Endothelial cell of umbilical vein (primary cell): Measurements from ENCODE around the gene SPAG4. TPM values are rescaled to one million over a fixed set of nuclear protein-coding genes. Genes with fewer than 3 reads are reported as not detected.

ENCODE experiments used
- BruUV-seq: library from RNA; stranded (reverse); fragments of 400-500 nt; replicated peaks from 2 replicates; lab custom pipeline; 2021; lab: Mats Ljungman, UMichigan
- CTCF ChIA-PET: fragments of 300-600, 350-600 bp; sonication (Branson Sonifier 250); formaldehyde crosslinking; loops from one replicate; lab custom pipeline; 2021; ENCODE audit warnings: antibody characterized with exemption, inconsistent platforms; lab: Charles Lee
- POLR2A ChIA-PET: fragments of 300-600, 350-600 bp; sonication (Branson Sonifier 250); formaldehyde crosslinking; loops from one replicate; lab custom pipeline; 2021; ENCODE audit warnings: antibody characterized with exemption, inconsistent platforms; lab: Charles Lee
- DNase-seq: peaks from one replicate; pipeline ENCODE4 v3.0.0-alpha.2; 2011; ENCODE audit warnings: low read depth, low spot score
- FAIRE-seq: peaks from 2 replicates; lab custom pipeline; 2011; peaks lifted over from hg19 to GRCh38; lab: Jason Lieb, UNC
- H2AFZ ChIP-seq: 2 replicates; pipeline ENCODE4 v1.6.0; 2012; ENCODE audit warnings: low read depth, low read length, control low read depth, inconsistent platforms
- H3K27ac ChIP-seq: 2 replicates; pipeline ENCODE4 v1.5.1; 2011; ENCODE audit warnings: low read depth, mild to moderate bottlenecking, control low read depth, low read length, moderate library complexity; ENCODE audit not compliant: insufficient read depth
- H3K27me3 ChIP-seq, 2 experiments: 2 replicates each; pipeline versions ENCODE4 v1.6.0 to v1.6.1; 2011; ENCODE audit warnings: low read length in 2 of 2, mixed read lengths in 1 of 2; ENCODE audit not compliant: control insufficient read depth in 2 of 2, insufficient read depth in 2 of 2
- H3K36me3 ChIP-seq, 2 experiments: 2 replicates in 1 of 2; 3 replicates in 1 of 2; pipeline ENCODE4 v1.5.1; 2011; ENCODE audit warnings: low read length in 2 of 2, mild to moderate bottlenecking in 1 of 2, moderate library complexity in 1 of 2; ENCODE audit not compliant: control insufficient read depth in 2 of 2, insufficient read depth in 2 of 2; ENCODE audit errors: extremely low read depth in 1 of 2
- H3K4me1 ChIP-seq: 3 replicates; pipeline ENCODE4 v1.5.1; 2011; ENCODE audit warnings: mild to moderate bottlenecking, low read length; ENCODE audit not compliant: control insufficient read depth, insufficient read depth; ENCODE audit errors: extremely low read depth
- H3K4me2 ChIP-seq: 2 replicates; pipeline ENCODE4 v1.6.1; 2011; ENCODE audit warnings: low read length, control low read depth, mixed read lengths; ENCODE audit not compliant: insufficient read depth
- H3K4me3 ChIP-seq, 3 experiments: fragments of 200-600 bp in 1 of 3; sonication (generic), shearing (Covaris generic) in 1 of 3; replicated peaks in 1 of 3; 2 replicates each; pipeline ENCODE4 v1.5.1; 2011 to 2016; ENCODE audit warnings: control low read depth in 3 of 3, low read length in 3 of 3, mild to moderate bottlenecking in 2 of 3, inconsistent platforms in 1 of 3, low read depth in 1 of 3, moderate library complexity in 1 of 3; ENCODE audit not compliant: insufficient read depth in 1 of 3
- H3K79me2 ChIP-seq: 2 replicates; pipeline ENCODE4 v1.6.0; 2012; ENCODE audit warnings: low read length, inconsistent platforms; ENCODE audit not compliant: control insufficient read depth, insufficient read depth
- H3K9ac ChIP-seq: replicated peaks from 2 replicates; pipeline ENCODE3; 2011; ENCODE audit warnings: low read length, control low read depth; ENCODE audit not compliant: insufficient read depth; ENCODE audit errors: extremely low read depth
- H3K9me1 ChIP-seq: replicated peaks from 3 replicates; pipeline ENCODE4 v1.6.0; 2011; ENCODE audit warnings: mild to moderate bottlenecking, low read length; ENCODE audit not compliant: control insufficient read depth, insufficient read depth; ENCODE audit errors: extremely low read depth
- H3K9me3 ChIP-seq: replicated peaks from 2 replicates; pipeline ENCODE4 v1.5.1; 2012; ENCODE audit warnings: low read length, inconsistent platforms; ENCODE audit not compliant: control insufficient read depth, insufficient read depth
- H4K20me1 ChIP-seq: replicated peaks from 2 replicates; pipeline ENCODE3; 2011; ENCODE audit warnings: mild to moderate bottlenecking, low read length; ENCODE audit not compliant: control insufficient read depth, insufficient read depth; ENCODE audit errors: extremely low read depth
- EZH2 ChIP-seq: IDR thresholded peaks from 2 replicates; pipeline ENCODE4 v1.6.1; 2012; ENCODE audit warnings: borderline replicate concordance, low read depth, mild to moderate bottlenecking, moderate library complexity, low read length, inconsistent platforms; ENCODE audit not compliant: severe bottlenecking
- GATA2 ChIP-seq: IDR thresholded peaks from 2 replicates; pipeline ENCODE4 v1.7.0; 2011; ENCODE audit warnings: low read depth, mild to moderate bottlenecking, moderate library complexity, mixed read lengths, low read length; ENCODE audit not compliant: insufficient read length, insufficient read depth
- JUN ChIP-seq: IDR thresholded peaks from 2 replicates; pipeline ENCODE4 v1.6.1; 2011; ENCODE audit warnings: borderline replicate concordance, low read depth; ENCODE audit not compliant: insufficient read length, insufficient read depth
- MYC ChIP-seq: IDR thresholded peaks from one replicate; pipeline ENCODE4 v1.6.1; 2011; ENCODE audit warnings: mild to moderate bottlenecking, low read depth, low read length
- POLR2AphosphoS5 ChIP-seq: IDR thresholded peaks from 2 replicates; pipeline ENCODE4 v1.6.1; 2012; ENCODE audit warnings: low read depth, mild to moderate bottlenecking, control low read depth, low read length, moderate library complexity; ENCODE audit not compliant: insufficient read depth
- dilution Hi-C: fragments of 300-500 bp; cut with MboI; formaldehyde crosslinking; loops from one replicate; pipeline ENCODE4 v1.15.0; 2019; ENCODE audit warnings: low sequenced_read_pairs; ENCODE audit not compliant: extremely low pct_ligation_motif_present
- intact Hi-C: fragments of 100-400 bp; cut with micrococcal nuclease; formaldehyde crosslinking; loops from one replicate; pipeline ENCODE4 v1.10.0; 2022
- polyA plus RNA-seq, 4 experiments: library from polyadenylated mRNA; depleted of rRNA in 3 of 4; stranded (reverse) in 3 of 4; unstranded in 1 of 4; fragments of >200 nt; gene quantifications; 2 replicates each; pipeline versions ENCODE4 v1.2.1 to v1.2.3, GENCODE V29; 2011 to 2012; ENCODE audit warnings: missing spikeins in 1 of 4
- total RNA-seq: library from RNA; stranded (reverse); gene quantifications from 2 replicates; pipeline ENCODE4 v1.2.3, GENCODE V29; 2021
- TF ChIP-seq, protein P1 (sequence below): IDR thresholded peaks from 2 replicates; pipeline ENCODE4 v1.6.1; 2011; ENCODE audit not compliant: insufficient read depth, insufficient read length
- TF ChIP-seq, protein P2 (sequence below), 2 donors: IDR thresholded peaks; 1 replicate in 1 of 2; 2 replicates in 1 of 2; pipeline ENCODE4 v1.5.1; 2011; ENCODE audit warnings: low read length in 2 of 2, mild to moderate bottlenecking in 2 of 2, moderate library complexity in 2 of 2, control low read depth in 1 of 2, inconsistent platforms in 1 of 2, low read depth in 1 of 2; ENCODE audit not compliant: insufficient read depth in 1 of 2; ENCODE audit errors: extremely low read depth in 1 of 2

The SPAG4 gene
- total and polyA plus RNA-seq, 2 donors (not counting 3 experiments of a cell fraction or from before 2014, with no cell fraction given) = 3.7 to 9.5 TPM

DNA sequence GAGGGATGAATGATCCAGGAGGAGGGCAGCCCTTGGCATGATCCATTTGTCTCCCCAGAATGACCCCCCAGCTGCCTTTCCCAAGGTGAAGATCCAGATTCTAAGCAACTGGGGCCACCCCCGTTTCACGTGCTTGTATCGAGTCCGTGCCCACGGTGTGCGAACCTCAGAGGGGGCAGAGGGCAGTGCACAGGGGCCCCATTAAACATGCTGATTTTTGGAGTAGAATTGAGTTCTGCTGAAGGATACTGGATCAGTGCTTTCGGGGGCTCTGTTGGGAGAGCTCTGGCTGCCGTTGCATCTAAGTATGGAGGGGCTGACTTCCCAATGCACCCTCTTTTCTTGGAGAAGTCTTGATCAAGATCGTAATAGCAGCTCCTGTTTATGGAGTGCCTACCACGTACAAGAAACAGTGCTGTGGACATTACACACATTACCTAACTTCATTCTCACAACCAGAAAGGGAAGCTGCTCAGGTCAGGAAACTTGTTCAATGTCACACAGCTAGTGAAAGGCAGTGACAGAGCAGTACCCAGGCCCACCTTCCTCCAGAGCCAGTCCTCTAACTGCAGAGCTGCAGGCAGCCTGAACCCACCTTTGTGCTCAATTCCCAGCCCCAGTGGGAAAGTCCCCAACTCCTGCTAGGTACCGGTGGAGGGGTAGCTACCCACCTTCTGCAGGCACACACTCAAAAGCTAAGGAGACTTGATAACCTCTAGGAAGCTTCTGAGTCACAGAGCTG is 5.4 kb downstream of the SPAG4 start:
- H3K4me3 ChIP-seq = no peak overlapping the region
- no peak overlapping the region for H3K9ac ChIP-seq
- H3K27ac ChIP-seq = no peak overlapping the region
- DNase-seq = no peak
- peaks cover 20% of the 10 kb centered on the region for H3K4me1 ChIP-seq
- no peaks in the 10 kb centered on the region for H3K27me3 ChIP-seq
- peaks cover 0 to 8% of the 10 kb centered on the region in 2 experiments for H3K36me3 ChIP-seq
- H2AFZ ChIP-seq = no peak overlapping the region
- CTCF ChIA-PET = interaction anchor here (0.6 to 1.5 kb wide), 3 partner anchors 10 to 182 kb away, joined by 3 to 5 read pairs (median 3); partner anchors contain the start of gene ERGIC3
- H3K79me2 ChIP-seq = no peaks in the 10 kb centered on the region
- no peak for FAIRE-seq
- POLR2A ChIA-PET = no interaction called here
- H3K9me1 ChIP-seq = no peaks in the 10 kb centered on the region
- TF ChIP-seq JUN = no peak
- TF ChIP-seq GATA2 = no peak
- TF ChIP-seq POLR2AphosphoS5 = no peak
- TF ChIP-seq, protein P1, sequence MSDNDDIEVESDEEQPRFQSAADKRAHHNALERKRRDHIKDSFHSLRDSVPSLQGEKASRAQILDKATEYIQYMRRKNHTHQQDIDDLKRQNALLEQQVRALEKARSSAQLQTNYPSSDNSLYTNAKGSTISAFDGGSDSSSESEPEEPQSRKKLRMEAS = no peak
- no peak for TF ChIP-seq MYC
- TF ChIP-seq EZH2 = no peak
- TF ChIP-seq, protein P2, sequence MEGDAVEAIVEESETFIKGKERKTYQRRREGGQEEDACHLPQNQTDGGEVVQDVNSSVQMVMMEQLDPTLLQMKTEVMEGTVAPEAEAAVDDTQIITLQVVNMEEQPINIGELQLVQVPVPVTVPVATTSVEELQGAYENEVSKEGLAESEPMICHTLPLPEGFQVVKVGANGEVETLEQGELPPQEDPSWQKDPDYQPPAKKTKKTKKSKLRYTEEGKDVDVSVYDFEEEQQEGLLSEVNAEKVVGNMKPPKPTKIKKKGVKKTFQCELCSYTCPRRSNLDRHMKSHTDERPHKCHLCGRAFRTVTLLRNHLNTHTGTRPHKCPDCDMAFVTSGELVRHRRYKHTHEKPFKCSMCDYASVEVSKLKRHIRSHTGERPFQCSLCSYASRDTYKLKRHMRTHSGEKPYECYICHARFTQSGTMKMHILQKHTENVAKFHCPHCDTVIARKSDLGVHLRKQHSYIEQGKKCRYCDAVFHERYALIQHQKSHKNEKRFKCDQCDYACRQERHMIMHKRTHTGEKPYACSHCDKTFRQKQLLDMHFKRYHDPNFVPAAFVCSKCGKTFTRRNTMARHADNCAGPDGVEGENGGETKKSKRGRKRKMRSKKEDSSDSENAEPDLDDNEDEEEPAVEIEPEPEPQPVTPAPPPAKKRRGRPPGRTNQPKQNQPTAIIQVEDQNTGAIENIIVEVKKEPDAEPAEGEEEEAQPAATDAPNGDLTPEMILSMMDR (IDR thresholded peaks at IDR 0.05; ENCODE audit: extremely low read depth in 1 of 2, insufficient read depth in 1 of 2, low read depth in 1 of 2, low read length in 2 of 2) = no peak
- no peak overlapping the region for H3K4me2 ChIP-seq
- no TSS peak for BruUV-seq
- no peaks in the 10 kb centered on the region for H3K9me3 ChIP-seq
- intact Hi-C loops = no loop called here
- H4K20me1 ChIP-seq = no peaks in the 10 kb centered on the region
- dilution Hi-C loops = no loop called here
